22Rv1 (cell line): ENCODE data around the gene GSTT4.

ENCODE experiments used
- ZFX ChIP-seq: fragments of 450-650 bp; IDR thresholded peaks from 2 replicates; pipeline ENCODE4 v1.6.1; 2017; ENCODE audit warnings: antibody characterized with exemption, borderline replicate concordance
- TF ChIP-seq, protein P1 (sequence below): fragments of 450-650 bp; IDR thresholded peaks from 2 replicates; pipeline ENCODE4 v1.5.1; 2017; ENCODE audit warnings: mild to moderate bottlenecking

DNA sequence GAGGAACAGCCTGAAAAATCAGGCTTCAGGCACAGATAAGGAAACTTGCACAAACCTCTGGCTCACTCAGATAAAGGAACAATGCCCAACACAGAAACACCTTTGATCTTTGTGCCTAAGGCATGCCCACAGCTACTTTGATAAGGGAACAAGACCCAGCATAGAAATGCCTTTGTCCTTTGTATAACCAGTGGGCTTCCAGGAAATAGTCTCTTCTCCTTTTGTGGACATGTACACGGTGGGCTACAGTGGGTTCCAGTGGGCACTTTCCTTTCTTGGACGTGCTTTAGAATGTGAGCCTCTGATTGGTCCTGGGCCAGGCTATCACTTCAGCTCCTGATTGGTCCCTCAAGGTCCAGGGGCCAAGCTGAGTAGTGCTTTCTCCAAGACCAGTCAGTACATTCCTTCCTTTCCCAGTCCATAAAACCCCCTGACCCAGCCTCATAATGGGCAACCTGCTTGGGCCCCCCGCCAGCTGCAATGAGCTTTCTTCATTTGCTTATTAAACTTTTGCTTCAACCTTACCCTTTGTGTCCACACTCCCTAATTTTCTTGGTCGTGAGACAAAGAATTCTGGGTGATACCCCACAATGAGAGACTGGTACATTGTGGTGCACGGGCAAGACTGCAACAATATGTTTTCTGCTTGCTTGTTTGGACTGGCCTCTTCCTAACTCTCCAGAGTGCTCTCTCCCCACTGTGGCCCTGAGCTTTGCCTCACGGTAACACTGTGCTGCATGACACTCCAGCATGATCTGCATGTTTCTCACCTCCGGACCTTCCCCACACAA, 4.2 kb upstream of the GSTT4 start:
- TF ChIP-seq, protein P1, sequence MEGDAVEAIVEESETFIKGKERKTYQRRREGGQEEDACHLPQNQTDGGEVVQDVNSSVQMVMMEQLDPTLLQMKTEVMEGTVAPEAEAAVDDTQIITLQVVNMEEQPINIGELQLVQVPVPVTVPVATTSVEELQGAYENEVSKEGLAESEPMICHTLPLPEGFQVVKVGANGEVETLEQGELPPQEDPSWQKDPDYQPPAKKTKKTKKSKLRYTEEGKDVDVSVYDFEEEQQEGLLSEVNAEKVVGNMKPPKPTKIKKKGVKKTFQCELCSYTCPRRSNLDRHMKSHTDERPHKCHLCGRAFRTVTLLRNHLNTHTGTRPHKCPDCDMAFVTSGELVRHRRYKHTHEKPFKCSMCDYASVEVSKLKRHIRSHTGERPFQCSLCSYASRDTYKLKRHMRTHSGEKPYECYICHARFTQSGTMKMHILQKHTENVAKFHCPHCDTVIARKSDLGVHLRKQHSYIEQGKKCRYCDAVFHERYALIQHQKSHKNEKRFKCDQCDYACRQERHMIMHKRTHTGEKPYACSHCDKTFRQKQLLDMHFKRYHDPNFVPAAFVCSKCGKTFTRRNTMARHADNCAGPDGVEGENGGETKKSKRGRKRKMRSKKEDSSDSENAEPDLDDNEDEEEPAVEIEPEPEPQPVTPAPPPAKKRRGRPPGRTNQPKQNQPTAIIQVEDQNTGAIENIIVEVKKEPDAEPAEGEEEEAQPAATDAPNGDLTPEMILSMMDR, result no peak
- no peak for TF ChIP-seq ZFX
